Esophagus muscularis mucosa (tissue), 4 donors: ENCODE data around the gene NADSYN1. TPM values are rescaled to one million over a fixed set of nuclear protein-coding genes. Genes with fewer than 3 reads are reported as not detected.
"Not testable (repeated sequence)": the region's sequence is repeated elsewhere in the genome, so short reads cannot be mapped to it uniquely, and the experiment has no call there.

Source experiments
- DNase-seq: peaks from one replicate; pipeline ENCODE4 v3.0.0-alpha.2; 2017; ENCODE audit errors: extremely low spot score
- H3K27ac ChIP-seq, 4 donors: fragments of 200-600 bp; sonication (generic); replicated peaks in 1 of 4; 1 replicate in 3 of 4; 2 replicates in 1 of 4; pipeline ENCODE4 v1.5.1; 2016 to 2019; ENCODE audit warnings: mild to moderate bottlenecking in 1 of 4
- H3K27me3 ChIP-seq, 4 donors: fragments of 200-600 bp; sonication (generic); one replicate each; pipeline versions ENCODE4 v1.5.1 to v1.6.0; 2016 to 2019
- H3K36me3 ChIP-seq, 4 donors: fragments of 200-600 bp; sonication (generic); one replicate each; pipeline ENCODE4 v1.5.1; 2016 to 2019
- H3K4me1 ChIP-seq, 4 donors: fragments of 200-600 bp; sonication (generic); one replicate each; pipeline ENCODE4 v1.5.1; 2016 to 2019
- H3K4me3 ChIP-seq, 4 donors: fragments of 200-600 bp; sonication (generic); 1 replicate in 2 of 4; 2 replicates in 2 of 4; pipeline ENCODE4 v1.5.1; 2016 to 2019; ENCODE audit warnings: mild to moderate bottlenecking in 4 of 4, moderate library complexity in 1 of 4
- H3K9me3 ChIP-seq, 4 donors: fragments of 200-600 bp; sonication (generic); 1 replicate in 3 of 4; 2 replicates in 1 of 4; pipeline ENCODE4 v1.5.1; 2016 to 2019
- EP300 ChIP-seq: sonication (generic); formaldehyde crosslinking; IDR thresholded peaks from one replicate; pipeline ENCODE4 v1.6.1; 2017; ENCODE audit warnings: antibody characterized with exemption
- POLR2A ChIP-seq: fragments of 450-650 bp; IDR thresholded peaks from one replicate; pipeline ENCODE4 v1.6.1; 2017; ENCODE audit warnings: antibody characterized with exemption, moderate library complexity, mild to moderate bottlenecking, low read depth
- POLR2AphosphoS5 ChIP-seq, 2 donors: sonication (generic); formaldehyde crosslinking; IDR thresholded peaks; one replicate each; pipeline ENCODE4 v1.6.1; 2017; ENCODE audit warnings: antibody characterized with exemption in 2 of 2
- WGBS: methylation state at CpG from one replicate; pipeline ENCODE4 v1.1.5; 2018; 5-methylcytosine and 5-hydroxymethylcytosine counted together
- intact Hi-C: fragments of 100-400 bp; cut with DNase I; formaldehyde crosslinking; loops from one replicate; pipeline ENCODE4 v1.15.1; 2023
- total RNA-seq, 4 donors: library from RNA; depleted of rRNA; stranded (reverse); fragments of >200 nt; gene quantifications; one replicate each; pipeline versions ENCODE4 v1.1.0 to v1.2.1, GENCODE V29; 2016
- TF ChIP-seq, protein P1 (sequence below), 3 experiments: fragments of 200-600 bp in 2 of 3; fragments of 450-650 bp in 1 of 3; sonication (generic) in 2 of 3; IDR thresholded peaks; one replicate each; pipeline ENCODE4 v1.5.1; 2017 to 2019; ENCODE audit warnings: antibody characterized with exemption in 3 of 3, mild to moderate bottlenecking in 2 of 3, moderate library complexity in 1 of 3

Gene NADSYN1
- total RNA-seq, 4 donors from 2014 or later = 38.4 to 44.4 (median 42.2) TPM

DNA sequence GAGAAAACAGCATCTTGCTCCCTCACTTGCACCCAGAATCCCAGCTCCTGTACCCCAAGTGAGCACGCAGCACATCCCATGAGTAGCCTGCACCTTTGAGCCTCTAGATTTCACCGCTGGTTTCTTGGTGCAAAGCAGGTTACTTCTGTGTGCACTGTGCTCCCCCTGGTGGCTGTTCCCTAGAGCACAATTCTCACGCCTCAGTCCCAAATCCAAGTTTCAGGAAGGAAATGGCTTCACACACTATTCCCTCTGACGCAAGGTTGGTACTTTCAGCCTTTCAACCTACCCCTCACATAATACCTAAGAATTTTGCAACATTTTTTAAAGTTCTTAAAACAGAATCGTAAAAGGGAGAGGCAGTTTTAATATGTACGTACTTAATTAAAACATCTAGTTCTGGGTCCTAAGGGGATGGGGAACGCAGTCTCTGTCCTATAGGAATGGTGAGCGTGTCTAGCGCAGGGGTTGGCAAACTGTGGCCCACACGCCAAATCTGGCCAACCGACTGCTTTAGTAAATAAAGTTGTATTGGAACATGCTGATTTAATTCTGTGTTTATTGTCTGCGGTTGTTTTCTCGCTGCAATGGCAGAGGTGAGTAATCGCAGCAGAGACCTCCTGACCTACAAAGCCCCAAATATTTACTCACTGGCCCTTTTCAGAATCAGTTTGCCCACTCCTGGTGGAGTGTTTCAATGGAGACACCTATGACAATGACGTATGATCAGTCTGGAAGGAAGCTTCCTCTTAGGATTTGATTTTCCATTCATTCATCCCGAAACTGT lies 32.4 kb upstream of the NADSYN1 start:
- no peak for DNase-seq
- Histone ChIP-seq H3K36me3 (no peaks in the 10 kb centered on the region), H3K27me3 (peaks cover 0 to 18% (median 0%) of the 10 kb centered on the region in 4 donors), H3K4me1 (no peaks in the 10 kb centered on the region), H3K9me3 (no peaks in the 10 kb centered on the region), H3K27ac (no peak overlapping the region), H3K4me3 (no peak overlapping the region)
- TF ChIP-seq, protein P1, sequence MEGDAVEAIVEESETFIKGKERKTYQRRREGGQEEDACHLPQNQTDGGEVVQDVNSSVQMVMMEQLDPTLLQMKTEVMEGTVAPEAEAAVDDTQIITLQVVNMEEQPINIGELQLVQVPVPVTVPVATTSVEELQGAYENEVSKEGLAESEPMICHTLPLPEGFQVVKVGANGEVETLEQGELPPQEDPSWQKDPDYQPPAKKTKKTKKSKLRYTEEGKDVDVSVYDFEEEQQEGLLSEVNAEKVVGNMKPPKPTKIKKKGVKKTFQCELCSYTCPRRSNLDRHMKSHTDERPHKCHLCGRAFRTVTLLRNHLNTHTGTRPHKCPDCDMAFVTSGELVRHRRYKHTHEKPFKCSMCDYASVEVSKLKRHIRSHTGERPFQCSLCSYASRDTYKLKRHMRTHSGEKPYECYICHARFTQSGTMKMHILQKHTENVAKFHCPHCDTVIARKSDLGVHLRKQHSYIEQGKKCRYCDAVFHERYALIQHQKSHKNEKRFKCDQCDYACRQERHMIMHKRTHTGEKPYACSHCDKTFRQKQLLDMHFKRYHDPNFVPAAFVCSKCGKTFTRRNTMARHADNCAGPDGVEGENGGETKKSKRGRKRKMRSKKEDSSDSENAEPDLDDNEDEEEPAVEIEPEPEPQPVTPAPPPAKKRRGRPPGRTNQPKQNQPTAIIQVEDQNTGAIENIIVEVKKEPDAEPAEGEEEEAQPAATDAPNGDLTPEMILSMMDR (IDR thresholded peaks at IDR 0.05) = peak; percentile 17 to 44 (median 30)
- TF ChIP-seq POLR2A = no peak
- 76% methylated on average over 15 of the region's 16 CpGs for WGBS
- intact Hi-C loops = no loop called here

DNA sequence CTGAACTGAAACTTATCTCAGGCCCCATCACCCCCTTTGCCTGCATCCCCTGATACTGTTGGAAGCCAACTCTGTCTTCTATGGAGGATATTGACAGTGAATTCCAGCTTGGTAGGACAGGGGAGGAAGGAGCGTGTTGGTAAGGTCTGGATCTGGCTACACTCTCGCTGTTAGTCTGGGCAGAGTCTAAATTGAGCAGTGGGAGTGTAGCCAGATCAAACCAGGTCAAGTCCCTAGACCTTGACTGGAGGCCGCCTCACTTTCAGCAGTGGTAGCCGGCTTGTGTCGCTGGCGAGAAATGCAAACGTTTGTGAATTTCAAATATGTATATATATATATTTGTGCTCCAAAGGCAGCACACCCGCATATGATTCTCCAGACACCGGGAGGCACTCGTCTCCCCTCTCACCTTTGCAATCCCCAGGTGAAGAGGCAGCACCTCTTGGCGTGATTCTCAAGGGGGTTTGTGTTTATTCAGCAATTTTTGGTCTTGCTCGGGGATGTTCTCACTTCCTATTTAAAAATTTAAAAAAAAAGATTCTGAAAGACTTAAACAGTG lies 31.5 kb upstream of the NADSYN1 start:
- no peak for TF ChIP-seq POLR2A
- TF ChIP-seq, protein P1 (IDR thresholded peaks at IDR 0.05) = no peak
- TF ChIP-seq POLR2AphosphoS5 (IDR thresholded peaks at IDR 0.05) = no peak
- no peak for TF ChIP-seq EP300
- H3K9me3 ChIP-seq = no peaks in the 10 kb centered on the region
- peaks cover 0 to 18% (median 0%) of the 10 kb centered on the region in 4 donors for H3K27me3 ChIP-seq
- no peaks in the 10 kb centered on the region for H3K36me3 ChIP-seq
- no peak for DNase-seq
- no peak overlapping the region for H3K27ac ChIP-seq
- no peak overlapping the region for H3K4me3 ChIP-seq
- 79% methylated on average over 12 of the region's 12 CpGs for WGBS
- intact Hi-C loops = no loop called here
- H3K4me1 ChIP-seq = no peaks in the 10 kb centered on the region

DNA sequence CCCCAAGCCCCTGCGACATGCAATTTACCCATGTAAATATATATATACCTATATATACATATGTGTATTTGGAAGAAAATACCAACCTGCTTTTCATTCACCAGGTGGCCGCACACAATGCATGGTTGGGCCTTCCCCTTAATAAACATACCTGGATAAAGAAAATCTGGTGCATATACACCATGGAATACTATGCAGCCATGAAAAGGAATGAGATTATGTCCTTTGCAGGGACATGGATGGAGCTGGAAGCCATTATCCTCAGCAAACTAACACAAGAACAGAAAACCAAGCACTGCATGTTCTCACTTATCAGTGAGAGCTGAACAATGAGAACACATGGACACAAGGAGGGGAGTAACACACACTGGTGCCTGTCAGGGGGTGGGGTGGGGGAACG lies 30.7 kb upstream of the NADSYN1 start:
- DNase-seq, H3K36me3 ChIP-seq, H3K9me3 ChIP-seq, H3K4me3 ChIP-seq, H3K4me1 ChIP-seq, intact Hi-C loops, H3K27ac ChIP-seq: not testable (repeated sequence)
- 87% methylated on average over 3 of the region's 3 CpGs for WGBS
- peaks cover 0 to 18% (median 0%) of the 10 kb centered on the region in 4 donors for H3K27me3 ChIP-seq

DNA sequence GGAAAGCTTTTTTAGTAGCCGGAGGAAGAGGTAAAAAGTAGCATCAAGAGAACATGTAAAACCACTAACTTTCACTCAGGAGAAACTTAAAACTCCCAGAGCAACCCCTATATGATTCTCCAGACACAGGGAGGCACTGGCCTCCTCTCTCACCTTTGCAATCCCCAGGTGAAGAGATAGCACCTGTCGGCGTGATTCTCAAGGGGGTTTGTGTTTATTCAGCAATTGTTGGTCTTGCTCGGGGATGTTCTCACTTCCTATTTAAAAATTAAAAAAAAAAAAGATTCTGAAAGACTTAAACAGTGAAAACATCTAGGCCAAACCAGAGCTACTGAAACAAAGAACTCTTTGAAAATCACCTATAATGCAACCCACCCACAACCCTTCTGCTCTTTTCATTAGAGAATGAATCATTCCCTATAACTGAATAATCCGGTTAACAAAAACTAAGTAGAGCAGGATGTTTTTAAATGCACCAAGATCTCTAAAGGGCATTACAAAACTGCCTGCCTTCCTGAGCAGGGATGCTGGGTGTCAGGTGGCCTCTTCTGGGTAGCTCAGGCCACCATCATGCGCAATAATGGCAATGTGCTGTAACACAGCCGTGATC lies 29.7 kb upstream of the NADSYN1 start:
- H3K4me3 ChIP-seq = no peak overlapping the region
- H3K4me1 ChIP-seq = no peaks in the 10 kb centered on the region
- peaks cover 0 to 18% (median 0%) of the 10 kb centered on the region in 4 donors for H3K27me3 ChIP-seq
- 73% methylated on average over 7 of the region's 7 CpGs for WGBS
- no peaks in the 10 kb centered on the region for H3K36me3 ChIP-seq
- intact Hi-C loops = no loop called here
- H3K27ac ChIP-seq = no peak overlapping the region
- DNase-seq = no peak
- H3K9me3 ChIP-seq = peaks cover 0 to 7% (median 0%) of the 10 kb centered on the region in 4 donors
- TF ChIP-seq, protein P1 (IDR thresholded peaks at IDR 0.05) = no peak
- no peak for TF ChIP-seq POLR2A
- TF ChIP-seq EP300 = no peak

DNA sequence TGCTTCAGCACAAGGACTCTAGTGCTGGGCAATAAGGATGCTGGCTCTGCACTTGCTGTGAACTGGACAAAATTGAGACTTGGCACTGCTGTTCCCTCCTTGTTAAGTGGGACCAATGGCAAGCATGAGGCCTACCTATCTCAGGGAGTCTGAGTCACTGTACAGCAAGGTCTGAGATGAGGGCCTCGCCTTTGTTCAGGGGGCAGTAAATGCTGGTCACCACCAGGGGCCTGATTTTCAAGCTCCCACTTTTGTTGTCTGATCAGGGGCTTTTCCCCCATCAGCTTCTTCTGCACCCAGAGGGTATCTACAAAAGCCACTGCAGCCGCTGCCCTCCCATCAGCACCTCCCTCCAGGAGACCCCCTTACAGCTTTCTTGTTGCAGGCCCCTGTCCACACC lies 27.6 kb upstream of the NADSYN1 start:
- WGBS = 82% methylated on average over 2 of the region's 2 CpGs
- Histone ChIP-seq H3K4me1 (no peaks in the 10 kb centered on the region), H3K27me3 (peaks cover 0 to 12% (median 0%) of the 10 kb centered on the region in 4 donors), H3K36me3 (no peaks in the 10 kb centered on the region), H3K4me3 (no peak overlapping the region), H3K27ac (no peak overlapping the region), H3K9me3 (peaks cover 0 to 9% (median 0%) of the 10 kb centered on the region in 4 donors)
- intact Hi-C loops = no loop called here
- no peak for DNase-seq
- TF ChIP-seq POLR2AphosphoS5 (IDR thresholded peaks at IDR 0.05) (no peak), POLR2A (no peak), EP300 (no peak)
- TF ChIP-seq, protein P1 (IDR thresholded peaks at IDR 0.05) = no peak
